T-helper 22 cell (primary cell): ENCODE results near the gene PPP1R3D.
A peak's percentile ranks its signal among the peaks of the same experiment; 100 is the strongest.
"Not testable (repeated sequence)": the region's sequence is repeated elsewhere in the genome, so short reads cannot be mapped to it uniquely, and the experiment has no call there.

Source experiments
- DNase-seq: peaks from one replicate; pipeline ENCODE4 v3.0.0-alpha.2; 2020; ENCODE audit warnings: low read depth

The PPP1R3D gene

GRCh38 chr20:59940129-59940955, at the start of gene PPP1R3D, which contains the start of gene FAM217B:
Gene PPP1R3D (minus strand): TSS chr20:59940305. CDS start chr20:59939931, 374 bp downstream.
Gene FAM217B (plus strand): TSS chr20:59940389. CDS start chr20:59943944, 3,555 bp downstream.
- peak; percentile 83 for DNase-seq

- DNase-seq = no peak
These were observed 48.0 kb upstream of the PPP1R3D start for GRCh38 chr20:59988141-59988540.

- no peak for DNase-seq
These were observed 47.0 kb upstream of the PPP1R3D start for GRCh38 chr20:59987135-59987534.

GRCh38 chr20:59985864-59986263, 45.8 kb upstream of the PPP1R3D start:
- no peak for DNase-seq

- no peak for DNase-seq
These were observed 45.1 kb upstream of the PPP1R3D start for GRCh38 chr20:59985164-59985563.

- no peak for DNase-seq
These were observed 44.4 kb upstream of the PPP1R3D start for GRCh38 chr20:59984541-59984940.

- no peak for DNase-seq
These were observed 43.0 kb upstream of the PPP1R3D start for GRCh38 chr20:59983076-59983475.

GRCh38 chr20:59977086-59977485, 37.0 kb upstream of the PPP1R3D start:
- DNase-seq = no peak

- no peak for DNase-seq
These were observed 36.2 kb upstream of the PPP1R3D start for GRCh38 chr20:59976156-59976782.

- DNase-seq = no peak
These were observed 32.1 kb upstream of the PPP1R3D start for GRCh38 chr20:59972037-59972801.

GRCh38 chr20:59971428-59971827, 31.3 kb upstream of the PPP1R3D start:
- no peak for DNase-seq

GRCh38 chr20:59966428-59966827, 26.3 kb upstream of the PPP1R3D start:
- DNase-seq = no peak

GRCh38 chr20:59962155-59962554, 22.1 kb upstream of the PPP1R3D start:
- DNase-seq = no peak

GRCh38 chr20:59961423-59961822, 21.3 kb upstream of the PPP1R3D start:
- no peak for DNase-seq

GRCh38 chr20:59958626-59959025, 18.5 kb upstream of the PPP1R3D start:
- no peak for DNase-seq

- no peak for DNase-seq
These were observed 18.0 kb upstream of the PPP1R3D start, which contains the start of gene CDH26 for GRCh38 chr20:59958123-59958522. Gene CDH26 (plus strand): TSS chr20:59958423. CDS start chr20:59958727, 304 bp downstream.

GRCh38 chr20:59957568-59957967, 17.5 kb upstream of the PPP1R3D start:
- DNase-seq = not testable (repeated sequence)

GRCh38 chr20:59955131-59955796, 15.2 kb upstream of the PPP1R3D start:
- no peak for DNase-seq

GRCh38 chr20:59954718-59955117, 14.6 kb upstream of the PPP1R3D start:
- DNase-seq = no peak

GRCh38 chr20:59949911-59950310, 9.8 kb upstream of the PPP1R3D start:
- no peak for DNase-seq

- no peak for DNase-seq
These were observed 9.0 kb upstream of the PPP1R3D start for GRCh38 chr20:59948828-59949720.
